Body of pancreas (tissue), 4 donors: Measurements from ENCODE around the gene UBE2L3. TPM values are rescaled to one million over a fixed set of nuclear protein-coding genes. Genes with fewer than 3 reads are reported as not detected.
"Not testable (repeated sequence)": the region's sequence is repeated elsewhere in the genome, so short reads cannot be mapped to it uniquely, and the experiment has no call there.

ENCODE experiments used
- ATAC-seq: fragments of 150-250 bp; one replicate; pipeline ENCODE4 v1.9.1; 2016
- DNase-seq, 4 donors: peaks; one replicate each; pipeline ENCODE4 v3.0.0-alpha.2; 2019
- H3K27ac ChIP-seq, 4 donors: fragments of 200-600 bp; sonication (generic); 1 replicate in 3 of 4; 2 replicates in 1 of 4; pipeline versions ENCODE4 v1.5.1 to v1.6.1; 2016 to 2019; ENCODE audit warnings: mild to moderate bottlenecking in 1 of 4, mixed read lengths in 1 of 4, moderate library complexity in 1 of 4
- H3K27me3 ChIP-seq, 2 donors: fragments of 200-600 bp; sonication (generic); one replicate each; pipeline ENCODE4 v1.6.0; 2016; ENCODE audit warnings: mild to moderate bottlenecking in 1 of 2
- H3K36me3 ChIP-seq, 2 donors: fragments of 200-600 bp; sonication (generic); replicated peaks in 1 of 2; 2 replicates each; pipeline ENCODE4 v1.5.1; 2016; ENCODE audit warnings: low read depth in 2 of 2; ENCODE audit not compliant: insufficient read depth in 1 of 2
- H3K4me1 ChIP-seq: fragments of 200-600 bp; sonication (generic); one replicate; pipeline ENCODE4 v1.6.0; 2016
- H3K4me3 ChIP-seq, 2 donors: fragments of 200-600 bp; sonication (generic); 1 replicate in 1 of 2; 2 replicates in 1 of 2; pipeline ENCODE4 v1.5.1; 2016 to 2019
- H3K9me3 ChIP-seq, 3 donors: fragments of 200-600 bp; sonication (generic); 1 replicate in 2 of 3; 2 replicates in 1 of 3; pipeline ENCODE4 v1.5.1; 2016
- POLR2A ChIP-seq, 3 donors: fragments of 450-650 bp; IDR thresholded peaks; one replicate each; pipeline ENCODE4 v1.6.1; 2016; ENCODE audit warnings: antibody characterized with exemption in 3 of 3, mild to moderate bottlenecking in 2 of 3
- WGBS, 2 donors: methylation state at CpG; one replicate each; pipeline ENCODE4 v1.1.5; 2017; 5-methylcytosine and 5-hydroxymethylcytosine counted together
- intact Hi-C: fragments of 100-400 bp; cut with DNase I; formaldehyde crosslinking; loops from one replicate; pipeline ENCODE4 v1.15.1; 2023
- total RNA-seq, 2 donors: library from RNA; depleted of rRNA; stranded (reverse); fragments of >200 nt; gene quantifications; one replicate each; pipeline ENCODE4 v1.1.0, GENCODE V29; 2016
- TF ChIP-seq, protein P1 (sequence below), 7 experiments: fragments of 450-650 bp in 4 of 7; fragments of 200-600 bp in 3 of 7; sonication (generic) in 3 of 7; IDR thresholded peaks; one replicate each; pipeline ENCODE4 v1.5.1; 2016 to 2019; ENCODE audit warnings: antibody characterized with exemption in 7 of 7

Gene UBE2L3
- total RNA-seq, 2 donors from 2014 or later = 17.4 to 33.3 TPM

DNA sequence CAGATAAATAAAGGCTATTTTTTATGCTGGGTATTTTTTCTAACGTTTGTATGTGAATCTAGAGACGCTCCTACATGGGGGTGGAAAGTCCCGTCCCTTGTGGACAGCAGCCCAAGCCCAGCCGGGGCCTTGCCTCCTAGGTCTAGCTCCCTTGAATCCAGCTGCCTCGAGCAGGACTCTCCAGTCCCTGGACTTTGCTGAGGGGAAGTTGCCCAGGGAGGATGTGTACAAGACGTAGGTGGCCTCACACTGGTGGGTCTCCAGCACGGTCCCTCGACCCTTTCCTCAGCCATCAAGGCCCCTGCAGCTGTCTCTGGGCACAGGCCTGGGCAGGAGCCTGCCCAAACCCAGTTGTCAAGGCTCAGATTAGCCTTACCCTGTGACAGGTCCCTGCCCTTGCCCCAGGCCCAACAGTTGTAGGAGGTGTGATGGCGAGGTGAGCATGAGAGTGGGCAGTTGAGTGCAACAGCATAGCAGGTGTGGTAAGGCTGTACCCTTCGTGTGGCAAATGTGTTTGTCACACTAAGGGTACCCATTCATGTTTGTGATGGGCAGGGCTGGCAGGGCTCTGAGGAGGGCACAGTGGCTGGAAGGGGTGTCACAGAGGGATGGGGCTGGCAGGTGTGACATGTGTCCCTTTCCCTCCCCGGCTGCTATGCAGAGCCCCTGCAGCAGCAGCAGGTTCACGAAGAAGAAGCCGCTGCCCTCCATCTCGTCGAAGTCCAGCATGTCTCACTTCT, 68.4 kb downstream of the UBE2L3 start:
- Histone ChIP-seq H3K36me3 (no peaks in the 10 kb centered on the region), H3K4me3 (no peak overlapping the region), H3K27ac (no peak overlapping the region), H3K4me1 (peaks cover 1% of the 10 kb centered on the region), H3K27me3 (no peaks in the 10 kb centered on the region), H3K9me3 (no peaks in the 10 kb centered on the region)
- no peak for TF ChIP-seq POLR2A (IDR thresholded peaks at IDR 0.05)
- TF ChIP-seq, protein P1, sequence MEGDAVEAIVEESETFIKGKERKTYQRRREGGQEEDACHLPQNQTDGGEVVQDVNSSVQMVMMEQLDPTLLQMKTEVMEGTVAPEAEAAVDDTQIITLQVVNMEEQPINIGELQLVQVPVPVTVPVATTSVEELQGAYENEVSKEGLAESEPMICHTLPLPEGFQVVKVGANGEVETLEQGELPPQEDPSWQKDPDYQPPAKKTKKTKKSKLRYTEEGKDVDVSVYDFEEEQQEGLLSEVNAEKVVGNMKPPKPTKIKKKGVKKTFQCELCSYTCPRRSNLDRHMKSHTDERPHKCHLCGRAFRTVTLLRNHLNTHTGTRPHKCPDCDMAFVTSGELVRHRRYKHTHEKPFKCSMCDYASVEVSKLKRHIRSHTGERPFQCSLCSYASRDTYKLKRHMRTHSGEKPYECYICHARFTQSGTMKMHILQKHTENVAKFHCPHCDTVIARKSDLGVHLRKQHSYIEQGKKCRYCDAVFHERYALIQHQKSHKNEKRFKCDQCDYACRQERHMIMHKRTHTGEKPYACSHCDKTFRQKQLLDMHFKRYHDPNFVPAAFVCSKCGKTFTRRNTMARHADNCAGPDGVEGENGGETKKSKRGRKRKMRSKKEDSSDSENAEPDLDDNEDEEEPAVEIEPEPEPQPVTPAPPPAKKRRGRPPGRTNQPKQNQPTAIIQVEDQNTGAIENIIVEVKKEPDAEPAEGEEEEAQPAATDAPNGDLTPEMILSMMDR (IDR thresholded peaks at IDR 0.05) = no peak
- ATAC-seq (no peak), DNase-seq (no peak)
- WGBS, 2 donors = 77 to 81% methylated on average over 15 of the region's 15 CpGs
- intact Hi-C loops = no loop called here

DNA sequence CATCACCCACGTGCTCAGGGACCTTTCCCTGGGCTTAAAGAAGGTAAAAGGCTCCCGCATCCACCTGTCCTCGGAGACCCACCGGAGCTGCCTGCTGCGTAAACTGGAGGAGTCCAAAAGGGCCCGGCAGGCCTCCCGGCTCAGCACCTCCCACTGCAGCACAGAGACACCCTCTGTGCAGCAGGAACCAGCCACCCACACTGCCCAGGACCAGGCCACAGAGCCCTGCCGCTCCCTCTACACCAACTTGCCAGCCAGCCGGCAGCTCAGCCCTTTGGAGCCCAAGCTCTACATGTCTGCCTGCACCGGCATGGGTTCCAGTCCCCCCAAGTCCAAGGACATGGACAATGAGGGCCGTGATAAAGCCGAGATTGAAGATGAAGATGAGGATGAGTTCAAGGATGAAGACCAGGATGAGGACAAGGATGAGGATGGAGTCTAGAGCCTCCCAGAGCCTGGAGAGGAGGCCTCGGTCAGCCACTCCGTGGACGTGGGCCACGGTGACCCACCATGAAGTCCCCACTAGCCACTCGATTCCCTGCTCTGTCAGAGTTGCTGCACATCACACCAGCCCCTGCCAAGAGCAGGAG, 69.2 kb downstream of the UBE2L3 start:
- ATAC-seq = no peak
- Histone ChIP-seq H3K27ac (no peak overlapping the region), H3K9me3 (no peaks in the 10 kb centered on the region), H3K27me3 (no peaks in the 10 kb centered on the region), H3K4me1 (peaks cover 9% of the 10 kb centered on the region), H3K4me3 (no peak overlapping the region), H3K36me3 (no peaks in the 10 kb centered on the region)
- DNase-seq = no peak
- TF ChIP-seq, protein P1 (IDR thresholded peaks at IDR 0.05) = no peak
- no peak for TF ChIP-seq POLR2A (IDR thresholded peaks at IDR 0.05)
- intact Hi-C loops = no loop called here
- WGBS, 2 donors = 85 to 90% methylated on average over 14 to 17 of the region's 17 CpGs

DNA sequence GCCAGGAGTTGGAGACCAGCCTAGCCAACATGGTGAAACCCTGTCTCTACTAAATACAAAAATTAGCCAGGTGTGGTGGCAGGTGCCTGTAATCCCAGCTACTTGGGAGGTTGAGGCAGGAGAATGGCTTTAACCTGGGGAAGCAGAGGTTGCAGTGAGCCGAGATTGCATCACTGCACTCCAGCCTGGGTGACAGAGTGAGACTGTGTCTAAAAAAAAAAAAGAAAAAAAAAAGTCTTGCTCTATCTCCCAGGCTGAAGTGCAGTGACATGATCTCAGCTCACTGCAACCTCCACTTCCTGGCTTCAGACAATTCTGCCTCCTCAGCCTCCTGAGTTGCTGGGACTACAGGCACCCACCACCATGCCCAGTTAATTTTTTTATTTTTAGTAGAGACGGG, 69.9 kb downstream of the UBE2L3 start:
- H3K27ac ChIP-seq, intact Hi-C loops, ATAC-seq, H3K36me3 ChIP-seq, H3K27me3 ChIP-seq, DNase-seq, H3K4me3 ChIP-seq, H3K9me3 ChIP-seq: not testable (repeated sequence)
- peaks cover 12% of the 10 kb centered on the region for H3K4me1 ChIP-seq
- WGBS, 2 donors = 85 to 92% methylated on average over 2 of the region's 2 CpGs

DNA sequence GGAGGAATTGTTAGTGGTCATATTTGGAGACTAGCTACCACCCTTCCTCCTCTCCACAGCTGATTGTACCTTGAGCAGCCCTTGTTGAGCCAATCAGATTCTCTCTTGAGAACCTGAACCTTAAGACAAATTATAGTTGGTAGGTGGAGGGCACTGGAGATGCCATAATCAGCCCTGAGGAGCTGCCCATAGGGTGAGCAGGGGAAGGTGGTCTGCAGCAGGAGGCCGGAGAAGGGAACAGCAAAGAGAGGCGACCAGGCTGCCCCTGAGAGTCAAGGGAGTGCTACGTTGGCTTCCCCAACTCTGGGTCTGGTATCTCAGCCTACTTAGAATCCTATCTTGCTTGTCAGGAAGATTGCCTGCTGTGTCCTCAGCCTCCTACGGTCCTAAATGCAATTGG, 71.8 kb downstream of the UBE2L3 start:
- WGBS, 2 donors = 72 to 81% methylated on average over 4 of the region's 4 CpGs
- H3K27me3 ChIP-seq = no peaks in the 10 kb centered on the region
- H3K4me3 ChIP-seq = no peak overlapping the region
- ATAC-seq (no peak), DNase-seq (no peak)
- intact Hi-C loops = no loop called here
- no peak for TF ChIP-seq POLR2A (IDR thresholded peaks at IDR 0.05)
- TF ChIP-seq, protein P1 (IDR thresholded peaks at IDR 0.05) = no peak
- H3K4me1 ChIP-seq = peaks cover 28% of the 10 kb centered on the region
- H3K36me3 ChIP-seq = no peaks in the 10 kb centered on the region
- H3K27ac ChIP-seq = no peak overlapping the region
- no peaks in the 10 kb centered on the region for H3K9me3 ChIP-seq

DNA sequence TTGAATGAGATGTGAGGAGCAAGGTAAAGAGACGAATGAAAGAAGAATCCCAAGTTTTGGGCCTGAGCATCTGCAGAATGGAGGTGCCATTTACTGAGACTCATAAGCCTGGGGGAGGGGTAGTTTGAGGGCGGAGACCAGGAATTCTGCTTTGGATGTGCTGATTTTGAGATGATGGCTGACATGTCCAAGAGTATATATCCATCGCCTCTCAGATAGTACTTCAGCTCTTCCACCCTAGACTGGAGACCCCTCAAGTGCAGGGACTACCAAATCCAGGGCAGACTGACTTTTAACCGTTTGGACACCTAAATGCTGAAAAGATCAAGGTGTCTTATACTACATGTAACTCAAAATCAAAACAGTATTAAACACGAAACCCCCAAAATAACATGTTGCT, 73.3 kb downstream of the UBE2L3 start:
- Histone ChIP-seq H3K27ac (peak overlapping the region in 2 of 4 donors; percentile 65 to 87), H3K9me3 (no peaks in the 10 kb centered on the region), H3K36me3 (no peaks in the 10 kb centered on the region), H3K4me3 (no peak overlapping the region), H3K27me3 (no peaks in the 10 kb centered on the region), H3K4me1 (peaks cover 28% of the 10 kb centered on the region)
- WGBS, 2 donors = 72 to 73% methylated on average over 5 of the region's 5 CpGs
- DNase-seq (no peak), ATAC-seq (no peak)
- TF ChIP-seq, protein P1 (IDR thresholded peaks at IDR 0.05) = no peak
- no peak for TF ChIP-seq POLR2A (IDR thresholded peaks at IDR 0.05)
- intact Hi-C loops = no loop called here
